CD4-positive, alpha-beta T cell (primary cell): Measurements from ENCODE around the gene MARVELD2. TPM values are rescaled to one million over a fixed set of nuclear protein-coding genes. Genes with fewer than 3 reads are reported as not detected.

Source experiments
- ATAC-seq: fragments of 200-7000 bp; cut with Tn5 transposase; one replicate; pipeline ENCODE4 v1.10.0; 2022; ENCODE audit warnings: mild to moderate bottlenecking; ENCODE audit not compliant: poor library complexity
- CTCF ChIA-PET: fragments of 350-600 bp; sonication (Branson Sonifier 250); formaldehyde crosslinking; loops from one replicate; lab custom pipeline; 2021; ENCODE audit warnings: antibody characterized with exemption, inconsistent platforms; lab: Charles Lee
- POLR2A ChIA-PET: fragments of 350-600 bp; sonication (Branson Sonifier 250); formaldehyde crosslinking; loops from one replicate; lab custom pipeline; 2021; ENCODE audit warnings: antibody characterized with exemption, inconsistent platforms; lab: Charles Lee
- DNase-seq, 14 experiments: peaks; one replicate each; pipeline ENCODE4 v3.0.0-alpha.2; 2013 to 2020; ENCODE audit warnings: mixed read lengths in 2 of 14
- H3K27ac ChIP-seq, 2 donors: one replicate each; pipeline versions ENCODE4 v1.5.1 to v1.7.0; 2013; ENCODE audit warnings: low read length in 2 of 2, low read depth in 1 of 2, mild to moderate bottlenecking in 1 of 2
- H3K27me3 ChIP-seq, 2 experiments: 1 replicate in 1 of 2; 2 replicates in 1 of 2; pipeline versions ENCODE4 v1.6.1 to v1.7.0; 2013; ENCODE audit warnings: low read length in 2 of 2, control low read depth in 1 of 2, mild to moderate bottlenecking in 1 of 2, moderate library complexity in 1 of 2; ENCODE audit not compliant: insufficient read depth in 2 of 2, control insufficient read depth in 1 of 2
- H3K36me3 ChIP-seq: one replicate; pipeline ENCODE4 v1.6.1; 2013; ENCODE audit warnings: low read length, control low read depth; ENCODE audit not compliant: insufficient read depth
- H3K4me1 ChIP-seq: one replicate; pipeline ENCODE4 v1.6.1; 2013; ENCODE audit warnings: low read length, control low read depth; ENCODE audit not compliant: insufficient read depth
- H3K4me3 ChIP-seq: one replicate; pipeline ENCODE4 v1.5.1; 2013; ENCODE audit warnings: mild to moderate bottlenecking, low read length, moderate library complexity
- H3K9me3 ChIP-seq, 2 experiments: 1 replicate in 1 of 2; 2 replicates in 1 of 2; pipeline versions ENCODE4 v1.6.1 to v1.7.0; 2013; ENCODE audit warnings: low read length in 2 of 2, mild to moderate bottlenecking in 2 of 2, control low read depth in 1 of 2, moderate library complexity in 1 of 2; ENCODE audit not compliant: control insufficient read depth in 1 of 2, insufficient read depth in 1 of 2
- H3K27ac Mint-ChIP-seq: one replicate; pipeline ENCODE4 v1.8.0; 2020; ENCODE audit warnings: mixed read lengths
- H3K27me3 Mint-ChIP-seq: one replicate; pipeline ENCODE4 v1.8.0; 2021; ENCODE audit warnings: mixed read lengths
- H3K36me3 Mint-ChIP-seq: one replicate; pipeline ENCODE4 v1.8.0; 2021; ENCODE audit warnings: low read depth, mixed read lengths
- H3K4me1 Mint-ChIP-seq: one replicate; pipeline ENCODE4 v1.8.0; 2021; ENCODE audit warnings: low read depth, mixed read lengths
- H3K4me3 Mint-ChIP-seq: one replicate; pipeline ENCODE4 v1.8.0; 2020; ENCODE audit warnings: mild to moderate bottlenecking, mixed read lengths
- H3K9me3 Mint-ChIP-seq: one replicate; pipeline ENCODE4 v1.8.0; 2020; ENCODE audit warnings: mixed read lengths
- CTCF ChIP-seq: fragments of 200-600 bp; IDR thresholded peaks from one replicate; pipeline ENCODE4 v1.8.0; 2022; ENCODE audit warnings: antibody characterized with exemption, mild to moderate bottlenecking
- intact Hi-C, 2 experiments: fragments of 100-400 bp; cut with DNase I in 1 of 2; cut with micrococcal nuclease in 1 of 2; formaldehyde crosslinking; loops; one replicate each; pipeline versions ENCODE4 v1.15.1 to v1.9.0; 2023 to 2025; cut with DNase I, micrococcal nuclease
- total RNA-seq, 174 experiments: library from RNA in 2 of 174; stranded (reverse) in 2 of 174; gene quantifications; one replicate each; pipeline ENCODE4 v1.2.3 and lab custom pipeline; 2021 to 2026

Gene MARVELD2
- total RNA-seq, 2 experiments from 2014 or later, result 0.14 to 0.19 TPM

GRCh38 chr5:69374911-69375446, 39.9 kb upstream of the MARVELD2 start:
- no peak overlapping the region for H3K27ac ChIP-seq
- no peaks in the 10 kb centered on the region for H3K9me3 ChIP-seq
- Mint-ChIP-seq H3K4me3 (no peak overlapping the region), H3K27me3 (no peaks in the 10 kb centered on the region), H3K9me3 (no peaks in the 10 kb centered on the region), H3K27ac (no peak overlapping the region), H3K36me3 (peaks cover 42% of the 10 kb centered on the region), H3K4me1 (peaks cover 17% of the 10 kb centered on the region)
- TF ChIP-seq CTCF, result no peak
- intact Hi-C loops, result loop anchor here in 1 of 2 experiments (5.0 kb wide), 1 partner anchor 143 kb away; the partner anchor contains the start of gene CDK7
- H3K36me3 ChIP-seq, result peaks cover 29% of the 10 kb centered on the region
- ATAC-seq, result no peak
- H3K27me3 ChIP-seq, result no peaks in the 10 kb centered on the region
- DNase-seq, result no peak
- ChIA-PET CTCF (no interaction called here), POLR2A (no interaction called here)
- H3K4me3 ChIP-seq, result no peak overlapping the region
- H3K4me1 ChIP-seq, result peaks cover 6% of the 10 kb centered on the region

GRCh38 chr5:69378376-69378775, 36.5 kb upstream of the MARVELD2 start:
- no peak for TF ChIP-seq CTCF
- H3K9me3 ChIP-seq, result no peaks in the 10 kb centered on the region
- H3K36me3 ChIP-seq, result peaks cover 42% of the 10 kb centered on the region
- POLR2A ChIA-PET, result no interaction called here
- Mint-ChIP-seq H3K4me3 (no peak overlapping the region), H3K4me1 (no peaks in the 10 kb centered on the region), H3K9me3 (no peaks in the 10 kb centered on the region), H3K27me3 (no peaks in the 10 kb centered on the region), H3K36me3 (peaks cover 68% of the 10 kb centered on the region), H3K27ac (no peak overlapping the region)
- no peaks in the 10 kb centered on the region for H3K27me3 ChIP-seq
- H3K4me3 ChIP-seq, result no peak overlapping the region
- ATAC-seq, result no peak
- CTCF ChIA-PET, result no interaction called here
- H3K27ac ChIP-seq, result no peak overlapping the region
- H3K4me1 ChIP-seq, result no peaks in the 10 kb centered on the region
- no peak for DNase-seq
- intact Hi-C loops, result no loop called here

GRCh38 chr5:69404659-69405330, 10.1 kb upstream of the MARVELD2 start:
- H3K9me3 Mint-ChIP-seq, result no peaks in the 10 kb centered on the region
- intact Hi-C loops, result no loop called here
- no peak overlapping the region for H3K27ac ChIP-seq
- ChIA-PET CTCF (no interaction called here), POLR2A (no interaction called here)
- H3K36me3 Mint-ChIP-seq, result peaks cover 76% of the 10 kb centered on the region
- no peaks in the 10 kb centered on the region for H3K4me1 Mint-ChIP-seq
- H3K4me3 Mint-ChIP-seq, result no peak overlapping the region
- H3K4me3 ChIP-seq, result no peak overlapping the region
- no peak for TF ChIP-seq CTCF
- H3K36me3 ChIP-seq, result peaks cover 28% of the 10 kb centered on the region
- H3K27ac Mint-ChIP-seq, result no peak overlapping the region
- peaks cover 0 to 10% of the 10 kb centered on the region in 2 experiments for H3K9me3 ChIP-seq
- H3K27me3 ChIP-seq, result no peaks in the 10 kb centered on the region
- no peaks in the 10 kb centered on the region for H3K27me3 Mint-ChIP-seq
- DNase-seq (no peak), ATAC-seq (no peak)
- H3K4me1 ChIP-seq, result no peaks in the 10 kb centered on the region
